Glutamatergic neuron (in vitro differentiated cells): ENCODE data around the gene STXBP4. TPM values are rescaled to one million over a fixed set of nuclear protein-coding genes. Genes with fewer than 3 reads are reported as not detected.

Experiments
- DNase-seq: peaks from one replicate; pipeline ENCODE4 v3.0.0; 2022
- H3K27ac Mint-ChIP-seq: one replicate; pipeline ENCODE4 v1.8.0; 2020; ENCODE audit warnings: mild to moderate bottlenecking, mixed read lengths, inconsistent platforms; ENCODE audit not compliant: unreplicated experiment
- H3K27me3 Mint-ChIP-seq: one replicate; pipeline ENCODE4 v1.8.0; 2020; ENCODE audit warnings: mild to moderate bottlenecking, moderate library complexity, mixed read lengths, inconsistent platforms; ENCODE audit not compliant: unreplicated experiment
- H3K36me3 Mint-ChIP-seq: one replicate; pipeline ENCODE4 v1.8.0; 2020; ENCODE audit warnings: mild to moderate bottlenecking, mixed read lengths, inconsistent platforms; ENCODE audit not compliant: unreplicated experiment
- H3K4me1 Mint-ChIP-seq: one replicate; pipeline ENCODE4 v1.8.0; 2020; ENCODE audit warnings: mild to moderate bottlenecking, low read depth, mixed read lengths, inconsistent platforms; ENCODE audit not compliant: unreplicated experiment
- H3K4me3 Mint-ChIP-seq: one replicate; pipeline ENCODE4 v1.8.0; 2020; ENCODE audit warnings: mild to moderate bottlenecking, mixed read lengths, inconsistent platforms; ENCODE audit not compliant: unreplicated experiment
- H3K9me3 Mint-ChIP-seq: one replicate; pipeline ENCODE4 v1.8.0; 2020; ENCODE audit warnings: mild to moderate bottlenecking, moderate library complexity, mixed read lengths, inconsistent platforms; ENCODE audit not compliant: unreplicated experiment
- CTCF ChIP-seq: fragments of 200-600 bp; sonication (generic); IDR thresholded peaks from one replicate; pipeline ENCODE4 v1.5.0; 2021; ENCODE audit not compliant: partially characterized antibody, unreplicated experiment
- total RNA-seq: library from RNA; stranded (reverse); fragmentation: NEBNext Ultra II Directional; extraction: Animal tissue kit (Norgen Biotek cat#: 25700); gene quantifications from one replicate; pipeline ENCODE4 v1.2.1, GENCODE V29; 2021; ENCODE audit not compliant: unreplicated experiment

Gene STXBP4
- total RNA-seq, 1 donor from 2014 or later, result 17.7 TPM

- no peak overlapping the region for H3K4me3 Mint-ChIP-seq
- no peak for DNase-seq
- H3K36me3 Mint-ChIP-seq, result no peaks in the 10 kb centered on the region
- H3K4me1 Mint-ChIP-seq, result peaks cover 7% of the 10 kb centered on the region
- TF ChIP-seq CTCF, result no peak
- peaks cover 2% of the 10 kb centered on the region for H3K27me3 Mint-ChIP-seq
- no peaks in the 10 kb centered on the region for H3K9me3 Mint-ChIP-seq
- no peak overlapping the region for H3K27ac Mint-ChIP-seq
These were observed 395 bp downstream of the STXBP4 start for GRCh38 chr17:54968988-54969332.

- no peak for DNase-seq
- Mint-ChIP-seq H3K4me1 (peaks cover 7% of the 10 kb centered on the region), H3K4me3 (no peak overlapping the region), H3K27ac (no peak overlapping the region), H3K27me3 (peaks cover 2% of the 10 kb centered on the region), H3K9me3 (no peaks in the 10 kb centered on the region), H3K36me3 (no peaks in the 10 kb centered on the region)
- no peak for TF ChIP-seq CTCF
These were observed 1.4 kb downstream of the STXBP4 start for GRCh38 chr17:54969658-54970572.

GRCh38 chr17:54971147-54971546, 2.6 kb downstream of the STXBP4 start:
- H3K36me3 Mint-ChIP-seq, result no peaks in the 10 kb centered on the region
- H3K9me3 Mint-ChIP-seq, result no peaks in the 10 kb centered on the region
- H3K4me3 Mint-ChIP-seq, result no peak overlapping the region
- no peak for DNase-seq
- no peak for TF ChIP-seq CTCF
- no peaks in the 10 kb centered on the region for H3K27me3 Mint-ChIP-seq
- H3K4me1 Mint-ChIP-seq, result peaks cover 7% of the 10 kb centered on the region
- H3K27ac Mint-ChIP-seq, result no peak overlapping the region

- no peak for TF ChIP-seq CTCF
- Mint-ChIP-seq H3K4me3 (no peak overlapping the region), H3K36me3 (no peaks in the 10 kb centered on the region), H3K27ac (no peak overlapping the region), H3K27me3 (no peaks in the 10 kb centered on the region), H3K9me3 (no peaks in the 10 kb centered on the region), H3K4me1 (peaks cover 3% of the 10 kb centered on the region)
- no peak for DNase-seq
These were observed 3.3 kb downstream of the STXBP4 start for GRCh38 chr17:54971901-54972300.

- Mint-ChIP-seq H3K27me3 (no peaks in the 10 kb centered on the region), H3K4me3 (no peak overlapping the region), H3K9me3 (no peaks in the 10 kb centered on the region), H3K27ac (no peak overlapping the region), H3K36me3 (no peaks in the 10 kb centered on the region), H3K4me1 (peaks cover 2% of the 10 kb centered on the region)
- DNase-seq, result no peak
- no peak for TF ChIP-seq CTCF
These were observed 4.0 kb downstream of the STXBP4 start for GRCh38 chr17:54972406-54973138.
